H1 (cell line): ENCODE data around the gene ACP6. TPM values are rescaled to one million over a fixed set of nuclear protein-coding genes. Genes with fewer than 3 reads are reported as not detected.

Experiments
- CTCF ChIA-PET: fragments of 300-600 bp; sonication (Branson Sonifier 250); formaldehyde crosslinking; loops from one replicate; lab custom pipeline; 2021; ENCODE audit not compliant: partially characterized antibody; lab: Charles Lee
- POLR2A ChIA-PET: fragments of 300-600 bp; sonication (Branson Sonifier 250); formaldehyde crosslinking; loops from one replicate; lab custom pipeline; 2021; ENCODE audit warnings: inconsistent platforms; ENCODE audit not compliant: partially characterized antibody; lab: Charles Lee
- DNase-seq, 2 experiments: peaks; one replicate each; pipeline versions ENCODE4 v3.0.0 to v3.0.0-alpha.2; 2010 to 2022; ENCODE audit warnings: low spot score in 2 of 2, low read depth in 1 of 2, mixed read lengths in 1 of 2
- FAIRE-seq: peaks from 2 replicates; lab custom pipeline; 2011; peaks lifted over from hg19 to GRCh38; lab: Jason Lieb, UNC
- H2AFZ ChIP-seq: 2 replicates; pipeline ENCODE4 v1.8.1; 2012; ENCODE audit warnings: low read length, inconsistent platforms
- H2AK5ac ChIP-seq: 2 replicates; pipeline ENCODE4 v1.6.1; 2013; ENCODE audit warnings: low read depth, low read length
- H2BK120ac ChIP-seq: replicated peaks from 2 replicates; pipeline ENCODE3; 2013; ENCODE audit warnings: low read depth, low read length, inconsistent platforms
- H2BK12ac ChIP-seq: 2 replicates; pipeline ENCODE4 v1.6.1; 2013; ENCODE audit warnings: low read depth, low read length
- H2BK15ac ChIP-seq: 2 replicates; pipeline ENCODE4 v1.6.1; 2013; ENCODE audit warnings: low read length
- H2BK20ac ChIP-seq: 2 replicates; pipeline ENCODE4 v1.6.1; 2013; ENCODE audit warnings: low read length
- H2BK5ac ChIP-seq: 2 replicates; pipeline ENCODE4 v1.6.1; 2013; ENCODE audit warnings: low read depth, low read length
- H3K14ac ChIP-seq: 2 replicates; pipeline ENCODE4 v1.6.1; 2013; ENCODE audit warnings: inconsistent platforms; ENCODE audit not compliant: insufficient read length
- H3K18ac ChIP-seq: 2 replicates; pipeline ENCODE4 v1.6.1; 2013; ENCODE audit warnings: low read length; ENCODE audit errors: extremely low read depth
- H3K23ac ChIP-seq: 2 replicates; pipeline ENCODE4 v1.6.1; 2013; ENCODE audit warnings: inconsistent platforms; ENCODE audit not compliant: insufficient read length
- H3K23me2 ChIP-seq: 2 replicates; pipeline ENCODE4 v1.6.1; 2013; ENCODE audit warnings: low read depth, low read length
- H3K27ac ChIP-seq: 2 replicates; pipeline ENCODE4 v1.6.1; 2011; ENCODE audit warnings: low read depth, low read length, inconsistent platforms
- H3K27me3 ChIP-seq, 4 experiments: replicated peaks in 1 of 4; 1 replicate in 1 of 4; 2 replicates in 3 of 4; pipeline versions ENCODE4 v1.6.1 to v1.8.1; 2011 to 2013; ENCODE audit warnings: low read length in 3 of 4, mild to moderate bottlenecking in 3 of 4, inconsistent platforms in 2 of 4, mixed read lengths in 2 of 4, moderate library complexity in 1 of 4; ENCODE audit not compliant: control insufficient read depth in 3 of 4, insufficient read depth in 3 of 4; ENCODE audit errors: extremely low read depth in 1 of 4
- H3K36me3 ChIP-seq, 4 experiments: 2 replicates each; pipeline versions ENCODE4 v1.6.1 to v1.8.1; 2011 to 2013; ENCODE audit warnings: mild to moderate bottlenecking in 4 of 4, low read length in 3 of 4, moderate library complexity in 2 of 4, control low read depth in 1 of 4, inconsistent platforms in 1 of 4; ENCODE audit not compliant: insufficient read depth in 4 of 4, control insufficient read depth in 2 of 4
- H3K4ac ChIP-seq: replicated peaks from 2 replicates; pipeline ENCODE3; 2013; ENCODE audit warnings: low read length, low read depth, mixed read lengths, inconsistent platforms; ENCODE audit not compliant: insufficient read length
- H3K4me1 ChIP-seq, 4 experiments: replicated peaks in 1 of 4; 1 replicate in 1 of 4; 2 replicates in 3 of 4; pipeline versions ENCODE4 v1.6.1 to v1.8.1; 2011 to 2013; ENCODE audit warnings: low read length in 3 of 4, inconsistent platforms in 2 of 4, mixed read lengths in 1 of 4; ENCODE audit not compliant: insufficient read depth in 4 of 4, control insufficient read depth in 3 of 4
- H3K4me2 ChIP-seq, 2 experiments: 2 replicates each; pipeline versions ENCODE4 v1.6.1 to v1.8.1; 2011 to 2013; ENCODE audit warnings: low read depth in 2 of 2, low read length in 2 of 2, control low read depth in 1 of 2, inconsistent platforms in 1 of 2, mild to moderate bottlenecking in 1 of 2; ENCODE audit not compliant: insufficient read depth in 1 of 2
- H3K4me3 ChIP-seq, 4 experiments: fragments of 200-600, 300-600 bp in 1 of 4; sonication (generic), shearing (Covaris generic), sonication (Bioruptor Twin) in 1 of 4; 2 replicates each; pipeline versions ENCODE4 v1.5.1 to v1.8.1; 2011 to 2016; ENCODE audit warnings: low read length in 4 of 4, low read depth in 3 of 4, control low read depth in 2 of 4, inconsistent platforms in 2 of 4, mild to moderate bottlenecking in 2 of 4, mixed read lengths in 1 of 4, moderate library complexity in 1 of 4; ENCODE audit not compliant: insufficient read depth in 2 of 4; ENCODE audit errors: extremely low read depth in 1 of 4
- H3K56ac ChIP-seq: replicated peaks from 2 replicates; pipeline ENCODE3; 2013; ENCODE audit warnings: low read depth, mild to moderate bottlenecking, mixed read lengths, low read length, inconsistent platforms; ENCODE audit not compliant: insufficient read length
- H3K79me1 ChIP-seq: 2 replicates; pipeline ENCODE4 v1.6.1; 2013; ENCODE audit warnings: low read depth, low read length, control low read depth
- H3K79me2 ChIP-seq, 2 experiments: 2 replicates each; pipeline versions ENCODE4 v1.6.1 to v1.8.1; 2012 to 2013; ENCODE audit warnings: low read length in 2 of 2, mild to moderate bottlenecking in 2 of 2, inconsistent platforms in 1 of 2; ENCODE audit not compliant: insufficient read depth in 2 of 2, control insufficient read depth in 1 of 2
- H3K9ac ChIP-seq, 4 experiments: replicated peaks in 1 of 4; 1 replicate in 1 of 4; 2 replicates in 3 of 4; pipeline versions ENCODE4 v1.6.1 to v1.8.1; 2011 to 2013; ENCODE audit warnings: low read depth in 3 of 4, low read length in 3 of 4, control low read depth in 2 of 4, mild to moderate bottlenecking in 2 of 4, moderate library complexity in 2 of 4, inconsistent platforms in 1 of 4; ENCODE audit errors: extremely low read depth in 1 of 4
- H3K9me3 ChIP-seq, 2 experiments: 2 replicates each; pipeline versions ENCODE4 v1.6.1 to v1.8.1; 2012 to 2013; ENCODE audit warnings: mild to moderate bottlenecking in 2 of 2, moderate library complexity in 2 of 2, control low read depth in 1 of 2, inconsistent platforms in 1 of 2, low read depth in 1 of 2, low read length in 1 of 2, mixed read lengths in 1 of 2; ENCODE audit not compliant: insufficient read depth in 2 of 2
- H4K20me1 ChIP-seq, 2 experiments: replicated peaks in 1 of 2; 2 replicates each; pipeline versions ENCODE3 to v1.8.1; 2011 to 2013; ENCODE audit warnings: inconsistent platforms in 2 of 2, low read length in 2 of 2, mild to moderate bottlenecking in 1 of 2; ENCODE audit not compliant: insufficient read depth in 2 of 2, control insufficient read depth in 1 of 2
- H4K5ac ChIP-seq: 2 replicates; pipeline ENCODE4 v1.6.1; 2013; ENCODE audit warnings: low read length, low read depth, mixed read lengths, inconsistent platforms; ENCODE audit not compliant: insufficient read length
- H4K8ac ChIP-seq: 2 replicates; pipeline ENCODE4 v1.8.0; 2013; ENCODE audit warnings: mild to moderate bottlenecking, moderate library complexity, low read length, inconsistent platforms; ENCODE audit not compliant: insufficient read depth; ENCODE audit errors: extremely low read depth
- H4K91ac ChIP-seq: replicated peaks from 2 replicates; pipeline ENCODE3; 2013; ENCODE audit warnings: low read length, mixed read lengths, inconsistent platforms; ENCODE audit not compliant: insufficient read length
- ASH2L ChIP-seq: fragments of 200-600, 300-600 bp; sonication (generic); IDR thresholded peaks from one replicate; pipeline ENCODE4 v1.7.1; 2017; ENCODE audit warnings: low read length
- CHD2 ChIP-seq: IDR thresholded peaks from 2 replicates; pipeline ENCODE4 v1.6.1; 2012; ENCODE audit warnings: low read length, improper control_type of control experiment
- CTBP2 ChIP-seq: IDR thresholded peaks from 2 replicates; pipeline ENCODE4 v1.7.0; 2011; ENCODE audit warnings: borderline replicate concordance, mild to moderate bottlenecking, moderate library complexity, mixed read lengths, low read length; ENCODE audit not compliant: insufficient read depth, insufficient read length
- GABPA ChIP-seq: IDR thresholded peaks from 2 replicates; pipeline ENCODE4 v1.6.1; 2011; ENCODE audit warnings: mild to moderate bottlenecking, low read length, moderate library complexity, borderline replicate concordance; ENCODE audit not compliant: insufficient read depth
- POLR2AphosphoS5 ChIP-seq: IDR thresholded peaks from 2 replicates; pipeline ENCODE4 v1.6.1; 2011; ENCODE audit warnings: low read depth, low read length
- RBBP5 ChIP-seq: IDR thresholded peaks from 2 replicates; pipeline ENCODE4 v1.7.1; 2012; ENCODE audit warnings: low read depth, mild to moderate bottlenecking, inconsistent platforms, low read length, moderate library complexity, borderline replicate concordance
- RNF2 ChIP-seq: fragments of 200-900, 300-1000 bp; sonication (generic); IDR thresholded peaks from 2 replicates; pipeline ENCODE4 v1.7.1; 2016; ENCODE audit warnings: borderline replicate concordance, low read depth, mild to moderate bottlenecking, antibody characterized with exemption, low read length; ENCODE audit not compliant: poor library complexity, severe bottlenecking; ENCODE audit errors: missing control alignments
- SIN3A ChIP-seq, 2 experiments: IDR thresholded peaks in 1 of 2; conservative IDR thresholded peaks in 1 of 2; 2 replicates each; pipeline ENCODE4 v1.6.1; 2011 to 2012; ENCODE audit warnings: low read length in 2 of 2, improper control_type of control experiment in 1 of 2, low read depth in 1 of 2, mild to moderate bottlenecking in 1 of 2
- SP2 ChIP-seq: IDR thresholded peaks from 2 replicates; pipeline ENCODE4 v1.6.1; 2012; ENCODE audit warnings: mild to moderate bottlenecking, low read length, inconsistent platforms
- WGBS, 2 experiments: shearing (Covaris generic) in 1 of 2; methylation state at CpG; one replicate each; pipeline versions ENCODE4 v1.1.6 to v1.1.7; 2013 to 2015; ENCODE audit warnings: low lambda C conversion rate in 2 of 2, mixed read lengths in 2 of 2, inconsistent platforms in 1 of 2, low coverage in 1 of 2, missing lambda C conversion rate in 1 of 2; ENCODE audit not compliant: insufficient replicate concordance in 2 of 2, insufficient coverage in 1 of 2, insufficient read length in 1 of 2; ENCODE audit errors: extremely low coverage in 1 of 2, missing lambda C conversion rate in 1 of 2; 5-methylcytosine and 5-hydroxymethylcytosine counted together
- polyA plus RNA-seq, 7 experiments: library from polyadenylated mRNA; depleted of rRNA in 3 of 7; stranded (reverse) in 5 of 7; unstranded in 2 of 7; fragments of >200 nt in 5 of 7; fragments of 200-250 nt in 2 of 7; gene quantifications; 1 replicate in 5 of 7; 2 replicates in 1 of 7; 4 replicates in 1 of 7; pipeline versions ENCODE4 v1.2.1 to v1.2.3, GENCODE V29; 2011 to 2013; ENCODE audit warnings: missing spikeins in 2 of 7, mixed read lengths in 2 of 7
- total RNA-seq: library from RNA; stranded (reverse); fragmentation: NEBNext Ultra II Directional; extraction: Animal tissue kit (Norgen Biotek cat#: 25700); gene quantifications from 2 replicates; pipeline ENCODE4 v1.2.1, GENCODE V29; 2021
- TF ChIP-seq, protein P1 (sequence below): IDR thresholded peaks from 2 replicates; pipeline ENCODE4 v1.6.1; 2012; ENCODE audit warnings: inconsistent platforms

ACP6 gene
- total and polyA plus RNA-seq, 2 of the 8 experiments (the other 6 are each of a cell fraction or from before 2014, with no cell fraction given), result 11.4 to 17.7 TPM

DNA sequence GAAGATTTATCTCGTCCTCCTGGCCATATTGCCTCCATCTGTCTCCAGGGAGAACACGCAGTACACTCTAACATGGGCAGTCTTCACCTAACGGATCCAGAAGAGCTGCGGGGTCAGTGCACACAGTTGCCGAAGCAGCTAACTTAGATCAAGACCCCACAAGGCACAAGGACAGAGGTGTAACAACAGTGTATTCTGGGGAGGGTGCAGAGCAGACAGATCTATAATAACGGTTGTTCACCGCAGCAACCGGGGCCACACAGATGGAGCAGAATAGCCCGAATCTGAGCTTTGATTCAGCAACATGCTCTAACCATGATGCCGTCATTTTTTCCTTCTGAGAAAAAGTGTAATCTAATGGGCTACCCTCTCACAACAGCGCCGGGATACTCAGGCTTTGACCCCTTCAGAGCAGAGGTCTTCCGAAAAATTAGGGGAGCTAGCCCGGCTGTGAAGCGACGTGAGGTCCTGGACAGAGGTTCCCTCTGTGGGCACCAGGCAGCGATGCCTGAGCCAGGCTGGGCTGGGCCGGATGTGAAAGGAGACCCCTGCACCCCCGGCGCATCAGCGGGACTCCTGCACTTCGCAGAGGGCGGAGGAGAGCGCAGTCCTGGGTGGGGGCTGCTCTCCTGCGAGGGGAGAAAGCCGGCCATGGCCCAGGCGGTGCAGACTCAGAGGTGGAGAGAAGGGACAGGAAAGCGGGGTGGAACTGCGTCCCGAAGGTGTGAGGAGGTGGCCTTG, 71.5 kb downstream of the ACP6 start:
- Histone ChIP-seq H2BK12ac (peak overlapping the region; percentile 72), H3K9me3 (no peaks in the 10 kb centered on the region), H3K4me1 (peaks cover 2 to 16% (median 4%) of the 10 kb centered on the region in 4 experiments), H3K79me1 (no peaks in the 10 kb centered on the region), H2AK5ac (no peak overlapping the region), H3K56ac (no peak overlapping the region), H3K9ac (peak overlapping the region in 3 of 4 experiments; percentile 9 to 67 (median 30); a peak in 5 of 7 replicates), H2BK120ac (no peak overlapping the region), H4K20me1 (peaks cover 2 to 4% of the 10 kb centered on the region in 2 experiments), H4K8ac (peak overlapping the region; percentile 19; the same call in 1 of the 2 replicates), H3K23me2 (peaks cover 14% of the 10 kb centered on the region), H2BK15ac (peak overlapping the region; percentile 47; the same call in 1 of the 2 replicates), H3K14ac (no peak overlapping the region), H2AFZ (no peak overlapping the region; the same call in 1 of the 2 replicates), H4K5ac (peak overlapping the region; percentile 49), H3K4me3 (peak overlapping the region; percentile 59 to 80 (median 67)), H3K4ac (no peak overlapping the region), H2BK20ac (peak overlapping the region; percentile 35; the same call in 1 of the 2 replicates), H4K91ac (peak overlapping the region; percentile 36), H3K27me3 (peaks cover 0 to 5% (median 3%) of the 10 kb centered on the region in 4 experiments; a peak in 3 of 7 replicates), H3K4me2 (peak overlapping the region; percentile 97 to 98), H3K23ac (no peak overlapping the region), H3K36me3 (no peaks in the 10 kb centered on the region), H3K27ac (peak overlapping the region; percentile 68), H3K18ac (peak overlapping the region; percentile 89), H2BK5ac (peak overlapping the region; percentile 73), H3K79me2 (peaks cover 4 to 32% of the 10 kb centered on the region in 2 experiments)
- FAIRE-seq, result no peak
- POLR2A ChIA-PET, result interaction anchor here (0.6 to 5.1 kb wide), 26 partner anchors 9 to 514 kb away, joined by 3 to 70 read pairs (median 4); partner anchors contain the start of gene BCL9
- peak in 1 of 2 experiments; percentile 79 for DNase-seq
- 9% methylated on average over 26 of the region's 30 CpGs; no CpG with 5 or more reads in 1 of the 2 experiments for WGBS, 2 experiments
- CTCF ChIA-PET, result interaction anchor here (0.9 to 2.6 kb wide), 13 partner anchors 8 to 118 kb away, joined by 3 to 9 read pairs (median 4); partner anchors contain the start of gene BCL9
- TF ChIP-seq SP2 (no peak), RBBP5 (peak; percentile 52), GABPA (no peak), ASH2L (peak; percentile 68), CTBP2 (no peak), POLR2AphosphoS5 (no peak), RNF2 (peak; percentile 27), SIN3A (conservative IDR thresholded peaks at IDR 0.05 in 1 of 2, IDR thresholded peaks at IDR 0.05 in 1 of 2; ENCODE audit: low read depth in 1 of 2, low read length in 2 of 2) (no peak), CHD2 (no peak)
- TF ChIP-seq, protein P1, sequence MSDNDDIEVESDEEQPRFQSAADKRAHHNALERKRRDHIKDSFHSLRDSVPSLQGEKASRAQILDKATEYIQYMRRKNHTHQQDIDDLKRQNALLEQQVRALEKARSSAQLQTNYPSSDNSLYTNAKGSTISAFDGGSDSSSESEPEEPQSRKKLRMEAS, result peak; percentile 50; the same call in 1 of the 2 replicates
